Right forelimb (tissue), 1 donor: ENCODE data around the gene CAPN2.

Experiments
- DNase-seq: peaks from one replicate; pipeline ENCODE4 v3.0.0-alpha.2; 2018

CAPN2 gene

GRCh38 chr1:223763251-223763650 is 50.9 kb downstream of the CAPN2 start:
- no peak for DNase-seq

- no peak for DNase-seq
These were observed 51.5 kb downstream of the CAPN2 start for GRCh38 chr1:223763881-223764280.

DNA sequence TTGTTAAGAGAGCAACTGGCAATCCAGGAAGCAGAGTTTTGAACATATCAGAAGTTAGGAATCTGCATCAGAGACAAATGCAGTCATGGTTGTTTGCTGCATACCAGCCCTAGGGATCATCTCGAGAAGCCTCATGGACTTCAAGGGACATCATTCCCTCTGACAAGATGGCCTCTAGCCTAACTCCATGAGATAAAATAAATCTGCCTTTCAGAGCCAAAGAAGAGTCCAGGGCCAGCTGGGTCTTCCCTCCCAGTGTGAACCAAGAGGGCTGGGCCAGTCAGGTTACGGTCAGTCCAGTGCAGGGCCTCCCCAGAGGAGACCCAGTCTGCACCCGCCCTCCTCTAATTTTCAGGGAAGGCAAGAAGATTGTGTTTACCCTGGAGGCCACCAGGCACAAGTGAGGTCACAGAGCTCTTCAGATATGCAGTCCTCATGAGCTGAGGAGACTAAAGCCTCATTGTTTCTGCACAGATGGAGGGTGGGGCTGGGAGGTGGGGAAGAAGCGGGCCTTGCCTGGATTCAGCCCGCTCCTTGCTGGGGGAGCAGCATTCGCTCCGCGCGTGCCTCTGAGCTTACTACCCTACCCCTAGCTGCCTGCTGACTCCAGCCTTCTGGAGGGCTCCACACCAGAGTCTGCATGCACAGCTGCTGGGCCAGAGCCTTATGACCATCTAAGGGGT is 52.8 kb downstream of the CAPN2 start:
- no peak for DNase-seq

- DNase-seq, result no peak
These were observed 53.5 kb downstream of the CAPN2 start for GRCh38 chr1:223765719-223766340.

- DNase-seq, result no peak
These were observed 58.4 kb downstream of the CAPN2 start for GRCh38 chr1:223770621-223771315.

DNA sequence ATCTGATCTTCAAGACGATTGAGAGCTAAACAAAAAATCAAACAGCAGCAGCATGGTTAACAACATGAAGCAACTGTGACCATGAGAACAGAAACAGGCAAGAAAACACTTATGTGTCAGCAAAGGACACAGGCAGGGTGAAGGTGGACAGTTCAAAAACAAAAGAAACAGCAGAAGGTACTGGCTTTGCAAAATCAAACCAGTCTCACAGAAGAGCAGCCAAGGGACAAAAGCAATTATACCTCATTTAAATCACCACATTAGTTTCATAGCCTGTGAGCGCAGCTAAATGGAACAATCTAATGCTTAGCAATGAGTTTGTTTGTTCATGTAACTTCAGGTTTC is 59.1 kb downstream of the CAPN2 start:
- no peak for DNase-seq

DNA sequence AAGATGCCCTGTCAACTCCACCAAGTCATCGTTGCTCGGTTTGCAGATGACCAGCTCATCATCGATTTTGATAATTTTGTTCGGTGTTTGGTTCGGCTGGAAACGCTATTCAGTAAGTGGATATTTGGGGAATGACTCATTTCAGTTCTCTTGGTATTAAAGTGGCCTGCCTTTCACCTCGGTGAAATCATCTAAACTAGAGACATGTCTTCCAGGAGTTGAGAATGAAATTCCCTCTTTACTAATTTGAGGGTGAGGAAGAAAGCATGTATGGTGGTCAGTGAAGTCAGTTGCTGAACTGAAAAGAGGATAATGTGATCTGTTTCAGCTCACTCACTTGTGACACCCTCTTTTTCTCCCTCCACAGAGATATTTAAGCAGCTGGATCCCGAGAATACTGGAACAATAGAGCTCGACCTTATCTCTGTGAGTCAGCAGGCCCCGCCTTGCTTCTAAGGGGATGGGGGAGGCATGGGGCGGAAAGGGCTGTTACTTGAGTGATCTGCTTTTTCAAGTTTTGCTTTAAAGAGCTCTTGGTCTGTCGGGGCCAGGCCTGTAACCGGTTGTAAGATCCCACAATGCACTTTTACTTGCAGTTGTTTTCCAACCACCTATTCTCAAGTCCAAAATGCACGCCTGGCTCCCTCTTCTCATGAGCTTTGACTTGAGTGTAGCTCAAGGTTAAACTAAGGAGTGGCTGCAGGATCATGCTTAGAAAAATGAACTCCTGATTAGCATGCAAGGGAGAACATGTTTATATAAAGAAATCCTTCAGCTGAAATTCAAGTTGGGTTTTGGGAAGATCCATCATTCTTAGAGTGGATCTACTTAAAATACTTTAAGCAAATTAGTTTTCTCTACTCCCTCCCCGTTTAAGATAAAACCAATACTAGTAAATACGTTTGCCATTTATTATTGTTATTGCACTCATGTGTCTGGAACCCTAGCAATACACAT is 59.8 kb downstream of the CAPN2 start:
- DNase-seq, result peak; percentile 55

DNA sequence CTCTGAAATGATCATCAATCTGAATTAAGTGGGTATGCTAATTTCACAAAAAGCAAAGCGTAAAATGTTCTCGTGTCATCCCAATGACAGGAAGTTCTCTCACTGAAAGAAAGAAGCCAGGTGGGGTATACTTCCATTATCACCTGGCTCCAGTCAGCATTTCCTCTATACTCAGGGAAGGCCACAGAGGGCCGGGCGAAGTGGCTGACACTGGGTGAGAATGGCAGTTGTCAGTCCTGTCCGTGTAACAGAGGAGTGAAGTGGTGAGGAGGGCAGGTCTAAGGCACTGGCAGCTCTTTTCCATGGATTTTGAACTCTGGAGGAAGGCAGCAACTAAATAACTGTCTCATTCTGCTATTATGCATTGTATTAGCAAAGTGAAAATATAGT is 60.4 kb downstream of the CAPN2 start:
- DNase-seq, result no peak

DNA sequence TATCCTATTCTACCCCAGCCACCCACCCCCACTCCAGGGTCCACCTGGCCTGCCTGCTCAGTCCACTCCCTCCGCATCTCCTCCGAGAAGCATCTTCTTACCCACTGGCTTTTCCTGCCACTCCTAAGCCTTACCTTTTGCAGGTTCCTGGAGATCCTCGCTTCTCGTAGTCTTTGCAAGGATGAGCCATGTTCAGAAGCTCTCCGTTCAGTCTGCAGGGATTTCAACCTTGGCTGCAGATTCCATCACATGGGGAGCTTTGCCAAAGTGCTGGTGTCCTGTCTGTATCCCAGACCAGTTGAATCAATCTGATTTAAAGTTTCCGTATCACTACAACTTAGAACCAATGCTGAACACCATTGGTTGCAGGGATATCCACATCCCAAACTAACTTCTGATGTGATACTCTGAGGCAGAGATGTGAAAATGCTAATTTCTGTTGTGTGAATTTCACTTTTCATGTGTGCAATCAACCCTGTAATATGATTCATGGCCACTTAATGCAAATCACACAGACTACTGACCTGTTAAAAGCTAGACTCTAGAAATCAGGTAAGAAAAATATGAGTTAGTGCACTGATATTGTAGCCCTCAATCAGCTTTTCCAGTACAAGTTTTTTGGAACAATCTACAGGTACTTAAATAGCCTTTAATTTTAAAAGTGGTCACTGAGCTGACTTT is 61.9 kb downstream of the CAPN2 start:
- no peak for DNase-seq

GRCh38 chr1:223775054-223775453 is 62.7 kb downstream of the CAPN2 start:
- no peak for DNase-seq

GRCh38 chr1:223775711-223776074 is 63.4 kb downstream of the CAPN2 start:
- no peak for DNase-seq

DNA sequence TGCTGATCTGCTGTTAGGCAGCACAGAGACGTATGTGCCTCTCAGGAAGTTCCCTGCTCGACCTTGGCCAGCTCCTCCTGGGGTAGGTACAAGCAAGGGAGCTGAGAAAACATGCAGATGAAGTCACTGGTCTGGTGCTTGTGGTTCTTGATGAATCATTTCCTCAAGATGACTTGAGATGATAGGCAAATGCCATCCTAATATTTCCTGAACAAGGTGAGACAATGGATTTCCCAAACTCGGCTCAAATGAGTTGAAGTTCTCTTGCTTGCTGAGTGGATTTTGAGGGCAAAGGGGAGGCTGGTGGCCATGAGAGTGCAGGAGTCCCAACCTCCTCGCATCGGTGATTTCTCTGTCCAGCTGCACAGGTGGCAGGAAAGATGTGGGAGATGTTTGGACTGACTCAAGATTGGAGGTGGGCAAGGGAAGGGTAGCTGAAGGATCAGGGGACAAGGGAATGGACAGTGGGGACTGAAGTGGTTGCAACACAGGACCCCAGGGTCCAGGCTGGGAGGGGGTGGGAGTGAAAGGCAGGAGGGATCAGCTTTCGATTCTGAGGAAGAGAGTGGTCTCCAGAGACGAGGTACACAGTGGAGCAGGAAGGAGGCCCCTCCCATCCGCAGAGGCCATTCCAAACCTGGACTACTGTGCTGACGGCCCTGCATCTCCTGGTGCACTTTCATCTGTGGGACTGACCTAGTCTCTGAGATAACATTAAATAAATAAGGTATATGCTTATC is 63.9 kb downstream of the CAPN2 start:
- no peak for DNase-seq

- no peak for DNase-seq
These were observed 64.6 kb downstream of the CAPN2 start for GRCh38 chr1:223776826-223777454.

DNA sequence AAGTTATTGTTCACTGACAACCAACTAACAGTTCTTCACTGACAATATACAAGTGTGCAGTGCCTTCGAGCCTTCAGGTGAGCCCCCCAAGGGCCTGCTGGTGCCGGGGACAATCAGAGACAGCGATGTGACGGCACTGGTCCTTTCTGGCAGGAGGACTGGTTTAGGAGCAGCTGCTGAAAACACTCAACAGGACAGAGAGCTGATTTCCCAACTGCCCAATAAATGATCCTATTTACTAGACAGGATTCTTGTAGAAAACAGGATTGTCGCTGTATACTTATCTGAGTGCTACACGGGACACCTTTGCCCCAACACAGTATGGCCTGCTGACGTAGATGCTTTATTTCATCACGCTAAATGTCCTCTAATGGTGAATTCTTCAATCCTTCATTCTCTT is 68.0 kb downstream of the CAPN2 start:
- DNase-seq, result no peak

DNA sequence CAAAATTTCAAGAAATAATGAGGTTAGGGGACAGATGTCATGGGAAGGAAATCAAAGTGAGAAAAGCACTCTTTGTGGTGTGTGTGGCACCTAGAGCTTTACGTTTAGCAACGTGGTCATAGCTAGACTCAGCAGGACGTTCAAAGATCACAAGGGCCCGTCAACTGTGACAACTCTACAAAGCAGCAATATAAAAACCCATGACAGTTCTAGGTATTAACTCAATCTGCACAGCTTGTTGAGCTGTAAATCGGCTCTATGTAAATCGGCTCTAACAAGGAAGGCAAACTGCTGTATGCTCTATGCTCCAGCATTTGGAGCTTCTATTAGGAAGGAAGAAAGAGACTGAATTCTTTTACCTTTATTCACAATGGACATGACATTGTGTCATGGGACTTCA is 68.6 kb downstream of the CAPN2 start:
- no peak for DNase-seq

- DNase-seq, result no peak
These were observed 71.3 kb downstream of the CAPN2 start for GRCh38 chr1:223783676-223784075.

GRCh38 chr1:223784541-223784940 is 72.2 kb downstream of the CAPN2 start:
- no peak for DNase-seq

DNA sequence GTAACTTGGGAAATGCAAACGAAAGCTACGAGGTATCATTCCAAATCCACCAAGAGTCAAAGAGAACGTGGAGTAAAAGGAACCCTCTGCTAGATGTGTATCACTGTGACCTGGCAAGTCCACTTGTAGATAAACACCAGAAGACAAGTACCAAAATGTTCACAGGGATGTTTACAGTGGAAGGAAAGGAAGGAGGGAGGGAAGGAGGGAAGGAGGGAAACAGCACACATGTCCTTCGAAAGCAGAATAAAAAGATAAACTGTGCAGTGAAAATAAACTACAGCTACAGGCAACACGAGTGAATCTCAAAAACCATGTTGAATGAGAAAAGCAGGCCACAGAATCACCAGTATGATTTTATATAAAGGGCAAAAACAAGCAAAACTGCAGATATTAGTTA is 73.5 kb downstream of the CAPN2 start:
- no peak for DNase-seq

- no peak for DNase-seq
These were observed 76.5 kb downstream of the CAPN2 start for GRCh38 chr1:223788746-223789415.

DNA sequence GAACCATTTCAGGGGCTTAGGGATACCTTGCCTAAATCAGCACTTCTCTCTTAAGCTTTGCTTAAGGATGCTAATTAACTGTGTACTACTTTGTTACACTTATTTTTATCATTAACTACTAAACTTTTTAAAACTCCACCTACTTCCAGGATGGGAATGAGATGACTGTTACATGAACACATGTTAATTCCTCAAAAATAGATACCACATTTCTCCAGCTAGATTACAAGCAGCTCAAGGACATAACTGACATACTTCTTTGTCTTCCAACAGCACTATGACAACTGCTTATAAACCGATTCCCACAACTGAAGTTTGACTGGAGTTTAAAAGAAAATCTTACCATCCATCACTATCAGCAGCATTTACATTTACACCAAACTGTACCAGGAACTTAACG is 79.7 kb downstream of the CAPN2 start:
- no peak for DNase-seq

DNA sequence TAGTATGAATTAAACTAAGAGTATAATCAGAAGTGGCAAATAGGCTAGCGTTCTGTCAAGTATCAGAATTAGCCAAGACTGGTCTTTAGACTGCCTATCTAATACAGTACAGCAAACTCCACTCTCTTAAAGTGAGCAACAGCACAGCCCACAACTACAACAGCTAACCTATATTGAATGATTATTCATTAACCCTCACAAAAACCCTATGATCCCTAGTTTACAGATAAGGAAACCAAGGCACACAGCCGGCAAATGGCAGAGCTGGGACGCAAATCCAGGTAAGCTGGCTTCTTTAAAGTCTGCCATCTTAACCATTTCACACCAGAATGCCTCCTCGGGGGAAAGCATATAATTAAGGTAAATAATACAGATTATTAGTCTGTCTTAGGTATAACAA is 81.4 kb downstream of the CAPN2 start:
- no peak for DNase-seq
